Activated CD8-positive, alpha-beta memory T cell treated with anti-CD3 and anti-CD28 coated beads for 48 hours (primary cell): ENCODE data around the gene DMKN.

Source experiments
- DNase-seq, 3 experiments: peaks; one replicate each; pipeline ENCODE4 v3.0.0-alpha.2; 2020; ENCODE audit warnings: low read depth in 2 of 3, low spot score in 2 of 3

DMKN gene

GRCh38 chr19:35549879-35550523, 36.6 kb upstream of the DMKN start:
- no peak for DNase-seq

- peak in 1 of 3 experiments; percentile 26 for DNase-seq
Observed at GRCh38 chr19:35549174-35549788, 35.8 kb upstream of the DMKN start.

- DNase-seq, result no peak
Observed at GRCh38 chr19:35546532-35546931, 33.1 kb upstream of the DMKN start.

- DNase-seq, result peak; percentile 37 to 66 (median 48)
Observed at GRCh38 chr19:35545855-35546381, 32.5 kb upstream of the DMKN start.

GRCh38 chr19:35545001-35545854, 31.8 kb upstream of the DMKN start, which contains the start of gene TMEM147:
Gene TMEM147, plus strand, starts transcription at chr19:35545626. Its CDS starts 114 bp downstream, at chr19:35545740.
- peak; percentile 77 to 78 (median 78) for DNase-seq

GRCh38 chr19:35544110-35544802, 30.8 kb upstream of the DMKN start:
- DNase-seq, result no peak

- no peak for DNase-seq
Observed at GRCh38 chr19:35543280-35544109, 30.0 kb upstream of the DMKN start.

GRCh38 chr19:35542209-35542608, 28.8 kb upstream of the DMKN start:
- no peak for DNase-seq

- DNase-seq, result no peak
Observed at GRCh38 chr19:35540356-35540927, 27.0 kb upstream of the DMKN start.

GRCh38 chr19:35539850-35540249, 26.4 kb upstream of the DMKN start:
- no peak for DNase-seq

- DNase-seq, result no peak
Observed at GRCh38 chr19:35539314-35539713, 25.9 kb upstream of the DMKN start.

GRCh38 chr19:35534803-35535480, 21.5 kb upstream of the DMKN start:
- DNase-seq, result no peak

- no peak for DNase-seq
Observed at GRCh38 chr19:35533822-35534392, 20.5 kb upstream of the DMKN start.

GRCh38 chr19:35533201-35533821, 19.9 kb upstream of the DMKN start, which contains the start of gene GAPDHS:
Gene GAPDHS, plus strand, starts transcription at chr19:35533456. Its CDS starts 72 bp downstream, at chr19:35533528.
- DNase-seq, result no peak

GRCh38 chr19:35531291-35531690, 17.8 kb upstream of the DMKN start:
- DNase-seq, result no peak

- DNase-seq, result no peak
Observed at GRCh38 chr19:35529241-35530218, 16.1 kb upstream of the DMKN start.
